CD14-positive monocyte (primary cell): ENCODE data around the gene MIPEP. TPM values are rescaled to one million over a fixed set of nuclear protein-coding genes. Genes with fewer than 3 reads are reported as not detected.

Experiments
- DNase-seq, 3 donors: peaks; one replicate each; pipeline ENCODE4 v3.0.0-alpha.2; 2011 to 2022
- H2AFZ ChIP-seq: 2 replicates; pipeline ENCODE4 v1.6.0; 2012; ENCODE audit warnings: mild to moderate bottlenecking, low read depth, low read length, inconsistent platforms; ENCODE audit not compliant: insufficient read depth, poor library complexity, severe bottlenecking
- H3K27ac ChIP-seq, 2 donors: 1 replicate in 1 of 2; 2 replicates in 1 of 2; pipeline ENCODE4 v1.5.1; 2012 to 2013; ENCODE audit warnings: low read length in 2 of 2, control low read depth in 1 of 2, inconsistent platforms in 1 of 2, low read depth in 1 of 2, mild to moderate bottlenecking in 1 of 2
- H3K27me3 ChIP-seq, 2 donors: one replicate each; pipeline versions ENCODE4 v1.6.0 to v1.6.1; 2011 to 2013; ENCODE audit warnings: low read length in 2 of 2; ENCODE audit not compliant: control insufficient read depth in 2 of 2, insufficient read depth in 2 of 2
- H3K36me3 ChIP-seq, 2 donors: replicated peaks in 1 of 2; 1 replicate in 1 of 2; 2 replicates in 1 of 2; pipeline versions ENCODE4 v1.5.1 to v1.6.1; 2012 to 2013; ENCODE audit warnings: low read length in 2 of 2, control low read depth in 1 of 2, inconsistent platforms in 1 of 2, mild to moderate bottlenecking in 1 of 2; ENCODE audit not compliant: insufficient read depth in 2 of 2, control insufficient read depth in 1 of 2
- H3K4me1 ChIP-seq, 2 donors: 1 replicate in 1 of 2; 2 replicates in 1 of 2; pipeline versions ENCODE4 v1.5.1 to v1.6.1; 2012 to 2013; ENCODE audit warnings: low read length in 2 of 2, control low read depth in 1 of 2, inconsistent platforms in 1 of 2, mild to moderate bottlenecking in 1 of 2, moderate library complexity in 1 of 2; ENCODE audit not compliant: insufficient read depth in 2 of 2, control insufficient read depth in 1 of 2
- H3K4me2 ChIP-seq: replicated peaks from 2 replicates; pipeline ENCODE3; 2012; ENCODE audit warnings: low read length, moderate library complexity, mild to moderate bottlenecking; ENCODE audit not compliant: poor library complexity, severe bottlenecking; ENCODE audit errors: extremely low read depth
- H3K4me3 ChIP-seq, 3 experiments: fragments of 200-600 bp in 1 of 3; sonication (generic) in 1 of 3; replicated peaks in 1 of 3; 1 replicate in 2 of 3; 2 replicates in 1 of 3; pipeline ENCODE4 v1.5.1; 2011 to 2013; ENCODE audit warnings: low read length in 3 of 3, mild to moderate bottlenecking in 3 of 3, control low read depth in 2 of 3, low read depth in 2 of 3, inconsistent platforms in 1 of 3, moderate library complexity in 1 of 3
- H3K79me2 ChIP-seq: 2 replicates; pipeline ENCODE4 v1.6.0; 2012; ENCODE audit warnings: mild to moderate bottlenecking, control low read depth, inconsistent platforms, low read length, moderate library complexity; ENCODE audit not compliant: insufficient read depth
- H3K9ac ChIP-seq: 2 replicates; pipeline ENCODE4 v1.6.0; 2017; ENCODE audit warnings: low read length, mild to moderate bottlenecking; ENCODE audit not compliant: insufficient read depth, poor library complexity, severe bottlenecking
- H3K9me3 ChIP-seq, 2 donors: replicated peaks in 1 of 2; 1 replicate in 1 of 2; 2 replicates in 1 of 2; pipeline versions ENCODE4 v1.5.1 to v1.6.1; 2012 to 2013; ENCODE audit warnings: low read length in 2 of 2, control low read depth in 1 of 2; ENCODE audit not compliant: control insufficient read depth in 1 of 2, insufficient read depth in 1 of 2
- H4K20me1 ChIP-seq: 2 replicates; pipeline ENCODE4 v1.6.0; 2012; ENCODE audit warnings: mild to moderate bottlenecking, low read length, control low read depth, moderate library complexity; ENCODE audit not compliant: insufficient read depth
- H3K27ac Mint-ChIP-seq, 7 donors: one replicate each; pipeline ENCODE4 v1.8.0; 2020; ENCODE audit warnings: mild to moderate bottlenecking in 7 of 7, mixed read lengths in 7 of 7, moderate library complexity in 6 of 7, inconsistent platforms in 2 of 7
- H3K27me3 Mint-ChIP-seq, 3 donors: one replicate each; pipeline ENCODE4 v1.8.0; 2021 to 2022; ENCODE audit warnings: low read depth in 3 of 3, mild to moderate bottlenecking in 3 of 3, mixed read lengths in 3 of 3, moderate library complexity in 3 of 3, inconsistent platforms in 1 of 3
- H3K36me3 Mint-ChIP-seq, 2 donors: one replicate each; pipeline ENCODE4 v1.8.0; 2020; ENCODE audit warnings: mixed read lengths in 2 of 2, inconsistent platforms in 1 of 2, mild to moderate bottlenecking in 1 of 2
- H3K4me1 Mint-ChIP-seq: one replicate; pipeline ENCODE4 v1.8.0; 2020; ENCODE audit warnings: mild to moderate bottlenecking, mixed read lengths
- H3K4me3 Mint-ChIP-seq, 2 donors: one replicate each; pipeline ENCODE4 v1.8.0; 2020; ENCODE audit warnings: mild to moderate bottlenecking in 2 of 2, mixed read lengths in 2 of 2, moderate library complexity in 1 of 2
- H3K9me3 Mint-ChIP-seq, 7 donors: one replicate each; pipeline ENCODE4 v1.8.0; 2020 to 2022; ENCODE audit warnings: mixed read lengths in 7 of 7, mild to moderate bottlenecking in 6 of 7, moderate library complexity in 6 of 7, inconsistent platforms in 2 of 7
- CTCF ChIP-seq: fragments of 200-600 bp; IDR thresholded peaks from one replicate; pipeline ENCODE4 v1.8.0; 2022; ENCODE audit warnings: antibody characterized with exemption, mild to moderate bottlenecking
- WGBS: methylation state at CpG from one replicate; pipeline ENCODE4 v1.1.5; 2013; ENCODE audit warnings: missing lambda C conversion rate; ENCODE audit not compliant: insufficient coverage; 5-methylcytosine and 5-hydroxymethylcytosine counted together
- intact Hi-C, 2 donors: fragments of 100-400 bp; cut with micrococcal nuclease; formaldehyde crosslinking; loops; one replicate each; pipeline versions ENCODE4 v1.15.0 to v1.15.1; 2023
- polyA plus RNA-seq, 3 donors: library from polyadenylated mRNA; depleted of rRNA in 1 of 3; unstranded in 2 of 3; stranded (reverse) in 1 of 3; fragments of 300-500 nt in 2 of 3; fragments of >200 nt in 1 of 3; fragmentation: Illumina TruSeq in 2 of 3; gene quantifications; 1 replicate in 2 of 3; 2 replicates in 1 of 3; pipeline ENCODE4 v1.2.3, GENCODE V29; 2012 to 2021

Gene MIPEP
- polyA plus RNA-seq, 3 donors = 1.2 to 9.9 (median 7.7) TPM

DNA sequence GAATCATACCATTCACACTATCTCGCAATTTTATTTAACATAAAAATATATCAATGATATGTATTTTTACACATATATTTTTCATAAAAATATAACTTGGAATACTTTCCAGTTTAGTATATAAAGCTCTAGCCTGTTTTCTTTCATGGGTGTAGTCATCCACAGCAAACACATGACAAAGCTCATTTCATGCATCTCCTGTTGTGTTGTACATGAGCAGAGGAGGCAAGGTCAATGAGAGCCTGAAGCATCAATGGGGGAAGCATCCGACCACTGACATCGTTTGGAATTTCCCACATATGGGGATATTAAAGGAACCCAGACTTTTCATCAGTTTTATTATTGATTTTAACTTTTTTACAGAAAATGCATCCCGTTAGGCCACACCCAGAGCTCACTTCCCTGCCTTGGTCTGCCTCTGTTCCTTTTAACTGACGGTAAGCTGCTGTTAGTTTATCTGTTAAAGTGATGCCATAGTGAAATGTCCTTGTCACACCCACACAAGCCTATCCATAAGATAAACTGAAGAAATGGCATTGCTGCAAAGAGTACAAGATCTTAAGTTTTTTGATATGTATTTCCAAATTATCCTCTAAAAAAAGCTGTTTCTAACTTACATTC lies 44.0 kb downstream of the MIPEP start:
- peaks cover 0 to 2% (median 2%) of the 10 kb centered on the region in 3 donors for H3K27me3 Mint-ChIP-seq
- no peak overlapping the region for H3K27ac ChIP-seq
- H3K9ac ChIP-seq = no peak overlapping the region
- DNase-seq = no peak
- no peak overlapping the region for H3K27ac Mint-ChIP-seq
- H3K36me3 Mint-ChIP-seq = peaks cover 0 to 18% of the 10 kb centered on the region in 2 donors
- H3K36me3 ChIP-seq = no peaks in the 10 kb centered on the region
- no peaks in the 10 kb centered on the region for H3K4me1 ChIP-seq
- intact Hi-C loops = no loop called here
- H4K20me1 ChIP-seq = no peaks in the 10 kb centered on the region
- H3K4me3 ChIP-seq = no peak overlapping the region
- no peak for TF ChIP-seq CTCF
- no CpG with 5 or more reads among the region's 5 CpGs for WGBS
- H3K4me1 Mint-ChIP-seq = peaks cover 4% of the 10 kb centered on the region
- no peaks in the 10 kb centered on the region for H3K27me3 ChIP-seq
- no peaks in the 10 kb centered on the region for H3K9me3 Mint-ChIP-seq
- H3K79me2 ChIP-seq = no peaks in the 10 kb centered on the region
- no peak overlapping the region for H3K4me3 Mint-ChIP-seq
- H3K9me3 ChIP-seq = no peaks in the 10 kb centered on the region
- no peak overlapping the region for H2AFZ ChIP-seq
- H3K4me2 ChIP-seq = no peak overlapping the region

GRCh38 chr13:23844132-23844531 lies 45.1 kb downstream of the MIPEP start:
- peaks cover 0 to 2% (median 2%) of the 10 kb centered on the region in 3 donors for H3K27me3 Mint-ChIP-seq
- Histone ChIP-seq H3K4me3 (no peak overlapping the region), H3K27me3 (no peaks in the 10 kb centered on the region), H4K20me1 (no peaks in the 10 kb centered on the region), H3K4me1 (no peaks in the 10 kb centered on the region), H3K79me2 (no peaks in the 10 kb centered on the region), H3K9ac (no peak overlapping the region), H3K9me3 (no peaks in the 10 kb centered on the region), H2AFZ (no peak overlapping the region), H3K4me2 (no peak overlapping the region), H3K27ac (no peak overlapping the region), H3K36me3 (no peaks in the 10 kb centered on the region)
- intact Hi-C loops = no loop called here
- TF ChIP-seq CTCF = no peak
- no peak for DNase-seq
- peaks cover 0 to 18% of the 10 kb centered on the region in 2 donors for H3K36me3 Mint-ChIP-seq
- H3K4me1 Mint-ChIP-seq = peaks cover 4% of the 10 kb centered on the region
- no peaks in the 10 kb centered on the region for H3K9me3 Mint-ChIP-seq
- H3K4me3 Mint-ChIP-seq = no peak overlapping the region
- 100% methylated on average over 2 of the region's 2 CpGs for WGBS
- H3K27ac Mint-ChIP-seq = no peak overlapping the region
